Endometrial microvascular endothelial cells (primary cell): ENCODE measurements around the gene SPHK1. TPM values are rescaled to one million over a fixed set of nuclear protein-coding genes. Genes with fewer than 3 reads are reported as not detected.
"Not testable (repeated sequence)": the region's sequence is repeated elsewhere in the genome, so short reads cannot be mapped to it uniquely, and the experiment has no call there.

ENCODE experiments used
- in situ Hi-C: cut with HindIII; loops from 2 replicates; pipeline ENCODE4 v1.10.0; 2017; ENCODE audit warnings: low sequenced_read_pairs, low pct_unique_long_range_greater_than_20kb; ENCODE audit errors: inconsistent ontology term
- total RNA-seq: library from RNA; depleted of rRNA; stranded (reverse); fragments of >200 nt; gene quantifications from one replicate; pipeline ENCODE4 v1.2.3, GENCODE V29; 2015; ENCODE audit errors: inconsistent ontology term

SPHK1 gene
- total RNA-seq, result 121 TPM

- in situ Hi-C loops, result no loop called here
Measured at GRCh38 chr17:76384222-76384986, at the start of gene SPHK1. TSS of gene SPHK1 (plus strand) at chr17:76384609. CDS start at chr17:76385645, 1,036 bp downstream.

GRCh38 chr17:76335716-76336381, 48.6 kb upstream of the SPHK1 start:
- in situ Hi-C loops, result no loop called here

GRCh38 chr17:76336756-76337412, 47.5 kb upstream of the SPHK1 start:
- in situ Hi-C loops, result no loop called here

- in situ Hi-C loops, result no loop called here
Measured at GRCh38 chr17:76337413-76337777, 47.0 kb upstream of the SPHK1 start.

- in situ Hi-C loops, result no loop called here
Measured at GRCh38 chr17:76341301-76341700, 43.1 kb upstream of the SPHK1 start.

GRCh38 chr17:76343106-76343505, 41.3 kb upstream of the SPHK1 start:
- in situ Hi-C loops, result no loop called here

- in situ Hi-C loops, result no loop called here
Measured at GRCh38 chr17:76345377-76345974, 38.9 kb upstream of the SPHK1 start.

- in situ Hi-C loops, result not testable (repeated sequence)
Measured at GRCh38 chr17:76346936-76347335, 37.5 kb upstream of the SPHK1 start.

GRCh38 chr17:76350463-76350862, 33.9 kb upstream of the SPHK1 start:
- in situ Hi-C loops, result no loop called here

GRCh38 chr17:76351526-76352071, 32.8 kb upstream of the SPHK1 start:
- in situ Hi-C loops, result no loop called here

- in situ Hi-C loops, result no loop called here
Measured at GRCh38 chr17:76353004-76353598, 31.3 kb upstream of the SPHK1 start.

GRCh38 chr17:76353599-76354316, 30.7 kb upstream of the SPHK1 start, which contains the start of gene PRPSAP1:
TSS of gene PRPSAP1 (minus strand) at chr17:76353916. CDS start at chr17:76353703, 213 bp downstream.
- in situ Hi-C loops, result no loop called here

GRCh38 chr17:76354317-76354729, 30.1 kb upstream of the SPHK1 start:
- in situ Hi-C loops, result no loop called here

- in situ Hi-C loops, result no loop called here
Measured at GRCh38 chr17:76354747-76355310, 29.6 kb upstream of the SPHK1 start.

GRCh38 chr17:76356803-76357456, 27.5 kb upstream of the SPHK1 start:
- in situ Hi-C loops, result no loop called here

- in situ Hi-C loops, result no loop called here
Measured at GRCh38 chr17:76357597-76358158, 26.7 kb upstream of the SPHK1 start.

GRCh38 chr17:76359375-76359774, 25.0 kb upstream of the SPHK1 start:
- in situ Hi-C loops, result no loop called here
